Stomach (tissue), 4 donors: ENCODE results near the gene LRRC4C.

Source experiments
- EP300 ChIP-seq: sonication (generic); formaldehyde crosslinking; IDR thresholded peaks from one replicate; pipeline ENCODE4 v1.6.1; 2017; ENCODE audit warnings: antibody characterized with exemption
- POLR2AphosphoS5 ChIP-seq, 3 donors: sonication (generic); formaldehyde crosslinking; IDR thresholded peaks; one replicate each; pipeline ENCODE4 v1.6.1; 2016; ENCODE audit warnings: antibody characterized with exemption in 3 of 3
- TF ChIP-seq, protein P1 (sequence below), 7 experiments: fragments of 450-650 bp in 4 of 7; fragments of 200-600 bp in 3 of 7; sonication (generic) in 3 of 7; IDR thresholded peaks; one replicate each; pipeline ENCODE4 v1.5.1; 2016 to 2019; ENCODE audit warnings: antibody characterized with exemption in 7 of 7, control low read depth in 2 of 7, mild to moderate bottlenecking in 1 of 7

DNA sequence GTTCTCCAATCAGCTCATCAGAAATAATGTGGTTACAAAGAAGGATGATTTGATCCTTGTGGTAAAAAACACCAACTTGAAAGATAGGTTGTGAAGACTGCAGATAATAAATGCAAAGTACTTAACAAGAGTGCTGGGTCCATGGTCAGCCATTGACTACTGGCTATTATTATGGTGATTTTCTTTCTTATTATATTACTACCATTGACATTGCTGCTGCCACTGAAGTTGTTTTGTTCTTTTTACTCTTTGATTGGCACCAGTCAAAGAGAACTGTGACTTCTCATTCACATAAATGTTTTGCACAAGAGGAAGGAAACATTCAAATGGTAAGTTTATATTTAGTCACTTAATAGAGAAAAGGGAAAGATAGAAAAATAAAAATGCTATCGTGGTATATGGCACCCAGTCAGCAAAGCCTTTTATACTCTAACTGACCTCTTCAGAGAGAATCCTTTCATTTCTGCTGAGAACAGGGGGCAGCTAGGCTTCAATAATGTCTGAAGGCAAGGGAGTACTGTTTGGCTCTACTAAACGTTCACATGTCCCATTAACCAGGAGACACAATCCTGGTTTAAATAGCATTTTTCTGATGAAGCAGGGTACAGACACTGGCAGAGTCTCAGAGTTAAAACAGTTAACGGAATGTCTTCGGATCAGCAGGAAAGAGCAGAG, 64.8 kb downstream of the LRRC4C start:
- TF ChIP-seq POLR2AphosphoS5 (IDR thresholded peaks at IDR 0.05) (no peak), EP300 (no peak)
- TF ChIP-seq, protein P1, sequence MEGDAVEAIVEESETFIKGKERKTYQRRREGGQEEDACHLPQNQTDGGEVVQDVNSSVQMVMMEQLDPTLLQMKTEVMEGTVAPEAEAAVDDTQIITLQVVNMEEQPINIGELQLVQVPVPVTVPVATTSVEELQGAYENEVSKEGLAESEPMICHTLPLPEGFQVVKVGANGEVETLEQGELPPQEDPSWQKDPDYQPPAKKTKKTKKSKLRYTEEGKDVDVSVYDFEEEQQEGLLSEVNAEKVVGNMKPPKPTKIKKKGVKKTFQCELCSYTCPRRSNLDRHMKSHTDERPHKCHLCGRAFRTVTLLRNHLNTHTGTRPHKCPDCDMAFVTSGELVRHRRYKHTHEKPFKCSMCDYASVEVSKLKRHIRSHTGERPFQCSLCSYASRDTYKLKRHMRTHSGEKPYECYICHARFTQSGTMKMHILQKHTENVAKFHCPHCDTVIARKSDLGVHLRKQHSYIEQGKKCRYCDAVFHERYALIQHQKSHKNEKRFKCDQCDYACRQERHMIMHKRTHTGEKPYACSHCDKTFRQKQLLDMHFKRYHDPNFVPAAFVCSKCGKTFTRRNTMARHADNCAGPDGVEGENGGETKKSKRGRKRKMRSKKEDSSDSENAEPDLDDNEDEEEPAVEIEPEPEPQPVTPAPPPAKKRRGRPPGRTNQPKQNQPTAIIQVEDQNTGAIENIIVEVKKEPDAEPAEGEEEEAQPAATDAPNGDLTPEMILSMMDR (IDR thresholded peaks at IDR 0.05): no peak
